Activated naive CD4-positive, alpha-beta T cell (primary cell): ENCODE measurements around the gene HLA-E.
A peak's percentile ranks its signal among the peaks of the same experiment; 100 is the strongest.
"Not testable (repeated sequence)": the region's sequence is repeated elsewhere in the genome, so short reads cannot be mapped to it uniquely, and the experiment has no call there.

Source experiments
- DNase-seq, 4 experiments: peaks; one replicate each; lab custom pipeline; 2025; lab: John Stamatoyannopoulos, UW

HLA-E gene

GRCh38 chr6:30507849-30508827 lies 18.8 kb downstream of the HLA-E start:
- DNase-seq = no peak

- DNase-seq = no peak
Observed at GRCh38 chr6:30508890-30509736, 19.8 kb downstream of the HLA-E start.

DNA sequence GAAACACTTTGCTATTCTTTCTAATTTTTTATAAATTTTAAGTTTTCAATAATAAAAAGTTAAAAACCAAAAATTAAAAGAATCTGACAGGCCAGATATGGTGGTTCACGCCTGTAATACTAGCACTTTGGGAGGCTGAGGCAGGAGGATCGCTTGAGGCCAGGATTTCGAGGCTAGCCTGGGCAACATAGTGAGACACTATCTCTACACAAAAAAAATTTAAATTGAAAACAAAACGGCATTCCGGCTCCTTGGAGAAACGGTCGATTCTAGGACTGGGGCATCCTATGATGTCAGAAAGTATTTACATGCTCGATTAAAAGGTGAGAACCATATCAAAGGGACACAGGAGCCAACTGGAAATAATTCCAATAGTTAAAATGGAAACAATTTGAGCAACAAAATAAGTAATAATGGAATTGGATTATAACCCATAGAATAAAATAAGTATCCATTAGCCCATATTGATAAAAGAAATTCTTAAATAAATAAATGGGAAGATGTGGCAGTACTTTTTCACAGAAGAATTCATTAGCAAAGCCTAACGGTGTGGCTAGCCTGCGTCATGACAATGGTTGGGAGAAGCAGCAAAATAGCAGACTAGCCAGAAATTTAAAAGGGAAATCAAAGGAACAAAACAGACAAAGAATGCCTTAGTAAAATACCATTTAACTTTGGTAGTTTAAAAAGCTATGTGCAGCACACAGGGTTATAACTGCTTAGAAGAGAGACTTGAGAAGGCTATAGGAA lies 21.3 kb downstream of the HLA-E start:
- no peak for DNase-seq

GRCh38 chr6:30511169-30511546 lies 21.8 kb downstream of the HLA-E start:
- DNase-seq = no peak

GRCh38 chr6:30513451-30513850 lies 24.1 kb downstream of the HLA-E start:
- DNase-seq = no peak

GRCh38 chr6:30515106-30515505 lies 25.8 kb downstream of the HLA-E start:
- DNase-seq = no peak

DNA sequence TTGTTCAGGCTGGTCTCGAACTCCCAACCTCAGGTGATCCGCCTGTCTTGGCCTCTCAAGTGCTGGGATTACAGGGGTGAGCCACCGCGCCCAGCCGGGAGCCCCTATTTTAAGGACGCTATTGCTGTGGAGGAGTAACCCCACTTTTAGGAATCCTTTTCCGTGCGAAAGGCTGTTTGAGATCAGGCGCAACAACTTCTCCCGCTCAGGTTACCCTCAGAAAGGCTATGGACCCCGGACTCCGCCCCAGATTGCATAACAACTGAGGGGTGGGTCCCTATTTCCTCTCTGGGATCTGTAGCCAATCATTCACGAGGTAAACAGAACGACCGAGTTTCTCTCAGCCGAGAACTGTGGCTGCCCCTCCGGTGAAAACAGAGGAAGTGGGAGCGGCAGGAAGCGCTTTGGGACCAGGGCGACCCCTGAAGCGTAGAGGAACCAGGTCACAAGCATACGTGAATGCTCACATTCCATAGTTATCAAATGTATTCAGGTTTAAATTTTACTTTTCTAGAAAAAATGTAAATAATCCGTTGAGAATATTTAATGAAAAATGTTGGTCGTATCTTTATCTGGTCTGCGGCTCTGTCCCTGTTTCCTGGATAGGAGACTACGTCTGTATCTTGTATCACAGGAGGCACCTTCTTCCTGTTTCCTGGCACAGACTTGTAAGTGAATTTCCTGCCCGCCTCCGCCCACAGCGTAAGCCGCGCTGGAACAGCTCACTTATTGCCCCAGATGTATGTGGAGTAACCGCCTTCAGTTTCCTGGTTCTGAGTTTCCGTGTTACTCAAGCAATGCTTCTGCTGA lies 26.8 kb downstream of the HLA-E start:
- DNase-seq = peak; percentile 42 to 82 (median 64)

DNA sequence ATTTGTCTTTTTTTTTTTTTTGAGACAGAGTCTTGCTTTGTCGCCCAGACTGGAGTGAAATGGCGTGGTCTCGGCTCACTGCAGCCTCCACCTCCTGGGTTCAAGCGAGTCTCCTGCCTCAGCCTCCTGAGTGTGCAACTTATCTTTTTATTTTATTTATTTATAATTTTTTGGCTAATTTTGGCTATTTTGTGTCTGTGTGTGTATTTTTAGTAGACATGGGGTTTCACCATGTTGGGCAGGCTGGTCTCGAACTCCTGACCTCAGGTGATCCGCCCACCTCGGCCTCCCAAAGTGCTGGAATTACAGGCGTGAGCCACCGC lies 27.4 kb downstream of the HLA-E start:
- not testable (repeated sequence) for DNase-seq

DNA sequence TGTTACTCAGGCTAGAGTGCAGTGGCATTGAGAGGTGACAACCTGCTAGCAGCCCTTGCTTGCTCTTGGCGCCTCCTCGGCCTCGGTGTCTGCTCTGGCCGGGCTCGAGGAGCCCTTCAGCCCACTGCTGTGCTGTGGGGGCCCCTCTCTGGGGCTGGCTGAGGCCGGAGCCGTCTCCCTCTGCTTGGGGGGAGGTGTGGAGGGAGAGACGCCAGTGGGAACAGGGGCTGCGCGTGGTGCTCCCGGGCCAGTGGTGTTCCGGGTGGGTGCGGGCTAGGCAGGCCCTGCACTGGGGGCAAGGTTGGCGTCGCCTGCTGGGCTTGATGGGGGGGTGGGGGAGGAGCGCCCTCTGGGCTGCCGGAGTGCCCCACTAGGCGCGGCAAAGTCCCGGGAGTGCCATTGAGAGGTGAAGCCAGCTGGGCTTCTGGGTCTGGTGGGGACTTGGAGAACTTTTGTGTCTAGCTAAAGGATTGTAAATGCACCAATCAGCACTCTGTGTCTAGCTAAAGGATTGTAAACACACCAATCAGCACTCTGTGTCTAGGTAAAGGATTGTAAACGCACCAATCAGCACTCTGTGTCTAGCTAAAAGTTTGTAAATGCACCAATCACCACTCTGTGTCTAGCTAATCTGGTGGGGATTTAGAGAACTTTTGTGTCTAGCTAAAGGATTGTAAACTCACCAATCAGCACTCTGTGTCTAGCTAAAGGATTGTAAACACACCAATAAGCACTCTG lies 28.6 kb downstream of the HLA-E start:
- not testable (repeated sequence) for DNase-seq

GRCh38 chr6:30518505-30519145 lies 29.3 kb downstream of the HLA-E start:
- DNase-seq = peak in 1 of 4 experiments; percentile 16

- no peak for DNase-seq
Observed at GRCh38 chr6:30520522-30520921, 31.2 kb downstream of the HLA-E start.

- not testable (repeated sequence) for DNase-seq
Observed at GRCh38 chr6:30521082-30521481, 31.8 kb downstream of the HLA-E start.

GRCh38 chr6:30521952-30522351 lies 32.6 kb downstream of the HLA-E start:
- DNase-seq = not testable (repeated sequence)

- not testable (repeated sequence) for DNase-seq
Observed at GRCh38 chr6:30526444-30526843, 37.1 kb downstream of the HLA-E start.

GRCh38 chr6:30529349-30529875 lies 40.1 kb downstream of the HLA-E start:
- DNase-seq = not testable (repeated sequence)

DNA sequence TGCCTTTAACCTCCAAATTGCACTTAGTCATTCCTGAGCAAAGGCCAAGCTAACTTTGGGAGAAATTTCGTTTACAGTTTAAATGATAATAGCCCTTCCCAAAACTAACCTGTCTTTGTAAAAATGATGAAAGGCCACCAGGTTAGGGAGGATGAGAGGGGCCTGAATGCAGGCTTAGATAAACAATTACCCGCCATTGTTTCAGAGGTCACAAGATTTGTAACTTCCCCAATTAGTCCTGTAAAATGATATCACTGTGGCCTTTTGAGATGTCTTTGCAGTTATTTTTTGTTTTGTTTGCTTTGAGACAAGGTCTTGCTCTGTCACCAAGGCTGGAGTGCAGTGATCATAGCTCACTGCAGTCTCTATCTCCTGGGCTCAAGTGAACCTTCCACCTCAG lies 40.7 kb downstream of the HLA-E start:
- DNase-seq = no peak

GRCh38 chr6:30533460-30534294 lies 44.4 kb downstream of the HLA-E start:
- no peak for DNase-seq

GRCh38 chr6:30537931-30538330 lies 48.6 kb downstream of the HLA-E start:
- no peak for DNase-seq
